K562 (cell line): ENCODE data around the gene PCCA. TPM values are rescaled to one million over a fixed set of nuclear protein-coding genes. Genes with fewer than 3 reads are reported as not detected.

Experiments
- ATAC-seq: fragments of 200-7000 bp; cut with Tn5 transposase; 3 replicates; pipeline ENCODE4 v1.9.1; 2020; ENCODE audit warnings: moderate library complexity
- BruUV-seq: library from RNA; stranded (reverse); fragments of 400-500 nt; replicated peaks from 2 replicates; lab custom pipeline; 2021; lab: Mats Ljungman, UMichigan
- CTCF ChIA-PET: fragments of 300-600 bp; formaldehyde crosslinking; extraction: SDS; loops from one replicate; lab custom pipeline; 2021; ENCODE audit warnings: low intra/inter-chr PET ratio; lab: Yijun Ruan, JAX
- POLR2A ChIA-PET: fragments of 300-600, 350-650 bp; sonication (Branson Sonifier 250); formaldehyde crosslinking; extraction: SDS; loops from one replicate; lab custom pipeline; 2021; ENCODE audit warnings: antibody characterized with exemption, inconsistent platforms; lab: Yijun Ruan, JAX
- DNase-seq, 4 experiments: peaks; one replicate each; pipeline versions ENCODE4 v3.0.0 to v3.0.0-alpha.2; 2011 to 2018; ENCODE audit warnings: low spot score in 3 of 4, mixed read lengths in 3 of 4; ENCODE audit errors: extremely low read depth in 1 of 4
- FAIRE-seq: peaks from 2 replicates; lab custom pipeline; 2011; peaks lifted over from hg19 to GRCh38; lab: Jason Lieb, UNC
- H2AFZ ChIP-seq: 2 replicates; pipeline ENCODE4 v1.6.0; 2011; ENCODE audit warnings: low read depth, low read length, control low read depth, inconsistent platforms
- H3K27ac ChIP-seq: fragments of 200-600 bp; 3 replicates; pipeline ENCODE4 v1.8.0; 2011; ENCODE audit warnings: low read depth, mild to moderate bottlenecking, control low read depth, inconsistent platforms, low read length, moderate library complexity, mixed read lengths; ENCODE audit errors: extremely low read depth
- H3K27me3 ChIP-seq, 2 experiments: fragments of 300-600 bp in 1 of 2; 2 replicates in 1 of 2; 3 replicates in 1 of 2; pipeline versions ENCODE4 v1.6.0 to v1.8.0; 2011; ENCODE audit warnings: inconsistent platforms in 2 of 2, low read length in 2 of 2, mild to moderate bottlenecking in 1 of 2, mixed read lengths in 1 of 2, moderate library complexity in 1 of 2; ENCODE audit not compliant: control insufficient read depth in 2 of 2, insufficient read depth in 2 of 2
- H3K36me3 ChIP-seq: fragments of 300-600 bp; 3 replicates; pipeline ENCODE4 v1.8.0; 2011; ENCODE audit warnings: mild to moderate bottlenecking, low read length, inconsistent platforms; ENCODE audit not compliant: control insufficient read depth, insufficient read depth
- H3K4me1 ChIP-seq, 2 experiments: fragments of 200-600 bp in 1 of 2; replicated peaks in 1 of 2; 2 replicates in 1 of 2; 3 replicates in 1 of 2; pipeline versions ENCODE4 v1.5.1 to v1.8.0; 2011; ENCODE audit warnings: inconsistent platforms in 2 of 2, low read length in 2 of 2, mild to moderate bottlenecking in 1 of 2, mixed read lengths in 1 of 2, moderate library complexity in 1 of 2; ENCODE audit not compliant: control insufficient read depth in 2 of 2, insufficient read depth in 2 of 2
- H3K4me2 ChIP-seq: 2 replicates; pipeline ENCODE4 v1.6.1; 2011; ENCODE audit warnings: low read length, control low read depth, inconsistent platforms, mixed read lengths; ENCODE audit not compliant: insufficient read depth
- H3K4me3 ChIP-seq: fragments of 200-600 bp; sonication (generic), shearing (Covaris generic); 2 replicates; pipeline ENCODE4 v1.5.1; 2016; ENCODE audit warnings: control low read depth, inconsistent platforms
- H3K79me2 ChIP-seq: fragments of 200-600 bp; 3 replicates; pipeline ENCODE4 v1.8.0; 2011; ENCODE audit warnings: low read length, inconsistent platforms; ENCODE audit not compliant: control insufficient read depth, insufficient read depth
- H3K9ac ChIP-seq, 2 experiments: 2 replicates each; pipeline versions ENCODE4 v1.6.0 to v1.6.1; 2011; ENCODE audit warnings: low read depth in 2 of 2, low read length in 2 of 2, control low read depth in 1 of 2, inconsistent platforms in 1 of 2, mild to moderate bottlenecking in 1 of 2, mixed read lengths in 1 of 2; ENCODE audit not compliant: insufficient read depth in 1 of 2
- H3K9me1 ChIP-seq: one replicate; pipeline ENCODE4 v1.6.0; 2011; ENCODE audit warnings: inconsistent platforms, mild to moderate bottlenecking, low read length, moderate library complexity; ENCODE audit not compliant: control insufficient read depth, insufficient read depth
- H3K9me3 ChIP-seq: replicated peaks from 2 replicates; pipeline ENCODE4 v1.5.1; 2011; ENCODE audit warnings: low read depth, low read length, inconsistent platforms; ENCODE audit not compliant: control insufficient read depth, insufficient read depth
- H4K20me1 ChIP-seq: replicated peaks from 2 replicates; pipeline ENCODE4 v1.6.1; 2011; ENCODE audit warnings: low read length, inconsistent platforms, mixed read lengths; ENCODE audit not compliant: control insufficient read depth, insufficient read depth
- CHD4 ChIP-seq: fragments of 200-600 bp; sonication (generic); IDR thresholded peaks from 3 replicates; pipeline ENCODE4 v1.6.1; 2012; ENCODE audit warnings: low read depth, mild to moderate bottlenecking, mixed read lengths, low read length, inconsistent platforms; ENCODE audit not compliant: insufficient read depth, insufficient replicate concordance, poor library complexity, severe bottlenecking
- CUX1 ChIP-seq: fragments of 200-800 bp; sonication (Bioruptor generic); IDR thresholded peaks from 2 replicates; pipeline ENCODE4 v1.6.1; 2016; ENCODE audit warnings: missing genetic modification characterization, missing compliant biosample characterization
- IRF2 ChIP-seq: sonication (generic); formaldehyde crosslinking; IDR thresholded peaks from 2 replicates; pipeline ENCODE4 v1.8.1; 2022; ENCODE audit warnings: mild to moderate bottlenecking, missing genetic modification reagents
- JUND ChIP-seq, 2 experiments: IDR thresholded peaks; 2 replicates in 1 of 2; 3 replicates in 1 of 2; pipeline ENCODE4 v1.6.1; 2011; ENCODE audit warnings: borderline replicate concordance in 2 of 2, low read depth in 2 of 2, low read length in 2 of 2, improper control_type of control experiment in 1 of 2, missing biosample characterization in 1 of 2, missing genetic modification characterization in 1 of 2, missing genetic modification reagents in 1 of 2
- KHSRP ChIP-seq: fragments of 450-650 bp; IDR thresholded peaks from 2 replicates; pipeline ENCODE4 v1.6.1; 2017
- NFE2 ChIP-seq: IDR thresholded peaks from 2 replicates; pipeline ENCODE4 v1.6.1; 2014; ENCODE audit warnings: antibody characterized with exemption, low read depth
- PRMT5 ChIP-seq: sonication (generic); formaldehyde crosslinking; IDR thresholded peaks from 2 replicates; pipeline ENCODE4 v1.5.0; 2020; ENCODE audit warnings: missing genetic modification reagents
- STAT5B ChIP-seq: fragments of 250-450 bp; sonication (Bioruptor Pico); IDR thresholded peaks from 2 replicates; pipeline ENCODE4 v1.8.0; 2021; ENCODE audit warnings: mild to moderate bottlenecking, inconsistent platforms
- TBL1XR1 ChIP-seq, 2 experiments: IDR thresholded peaks; 2 replicates each; pipeline ENCODE4 v1.6.1; 2012; ENCODE audit warnings: improper control_type of control experiment in 2 of 2, low read length in 2 of 2, mild to moderate bottlenecking in 1 of 2
- TCF7L2 ChIP-seq: fragments of 150-350 bp; IDR thresholded peaks from 2 replicates; pipeline ENCODE4 v1.6.1; 2016; ENCODE audit warnings: low read depth, mild to moderate bottlenecking, low read length, moderate library complexity
- ZBTB12 ChIP-seq: fragments of 250-450 bp; sonication (Bioruptor Pico); IDR thresholded peaks from 2 replicates; pipeline ENCODE4 v1.4.0; 2020
- ZNF41 ChIP-seq: fragments of 250-450 bp; sonication (Bioruptor Pico); conservative IDR thresholded peaks from 2 replicates; pipeline ENCODE4 v1.4.0; 2020; ENCODE audit warnings: mild to moderate bottlenecking
- ZNF511 ChIP-seq: sonication (generic); formaldehyde crosslinking; IDR thresholded peaks from 2 replicates; pipeline ENCODE4 v1.8.0; 2022; ENCODE audit warnings: mild to moderate bottlenecking, missing genetic modification reagents
- ZNF707 ChIP-seq: fragments of 250-450 bp; sonication (Bioruptor Pico); conservative IDR thresholded peaks from 2 replicates; pipeline ENCODE4 v1.8.0; 2022; ENCODE audit warnings: inconsistent platforms, mild to moderate bottlenecking, moderate library complexity
- WGBS: fragments of 100-300 bp; shearing (Covaris generic); methylation state at CpG from one replicate; pipeline ENCODE4 v1.1.6; 2016; ENCODE audit warnings: low coverage, mixed read lengths; ENCODE audit not compliant: insufficient coverage; ENCODE audit errors: missing lambda C conversion rate; 5-methylcytosine and 5-hydroxymethylcytosine counted together
- in situ Hi-C: fragments of 300-500 bp; cut with MboI; formaldehyde crosslinking; loops from 4 replicates; pipeline ENCODE4 v1.15.0; 2018; ENCODE audit warnings: inconsistent platforms, mixed read lengths
- intact Hi-C: fragments of 100-400 bp; cut with micrococcal nuclease; formaldehyde crosslinking; loops from 2 replicates; pipeline ENCODE4 v1.14.2; 2022
- polyA plus RNA-seq, 8 experiments: library from polyadenylated mRNA; depleted of rRNA in 4 of 8; stranded (reverse) in 5 of 8; unstranded in 3 of 8; fragments of >200 nt; fragmentation: Nextera tagmentation in 2 of 8; fragmentation: Illumina TruSeq in 1 of 8; extraction: Ambion mirVana in 2 of 8; extraction: Trizol in 1 of 8; gene quantifications; 2 replicates each; pipeline versions ENCODE4 v1.2.1 to v1.2.3, GENCODE V29; 2011 to 2014; ENCODE audit warnings: inconsistent platforms in 1 of 8, missing spikeins in 1 of 8
- total RNA-seq, 7 experiments: library from RNA; depleted of rRNA in 6 of 7; stranded (reverse); fragments of >200 nt in 6 of 7; fragmentation: Illumina TruSeq in 2 of 7; extraction: Trizol in 2 of 7; gene quantifications; 2 replicates each; pipeline versions ENCODE4 v1.2.1 to v1.2.3, GENCODE V29; 2011 to 2021; ENCODE audit warnings: low replicate concordance in 1 of 7

Gene PCCA
- total and polyA plus RNA-seq, 9 of the 15 experiments (the other 6 are each of a cell fraction or from before 2014, with no cell fraction given) = 5.2 to 14.1 (median 9.7) TPM

GRCh38 chr13:100208002-100208401 is 119.1 kb downstream of the PCCA start (continued):
- TF ChIP-seq JUND (IDR thresholded peaks at IDR 0.05; ENCODE audit: borderline replicate concordance, low read depth, low read length) = no peak
- TF ChIP-seq JUND (tag; IDR thresholded peaks at IDR 0.05; ENCODE audit: borderline replicate concordance, low read depth, low read length) = no peak

- Histone ChIP-seq H3K9me3 (no peaks in the 10 kb centered on the region), H3K4me1 (no peaks in the 10 kb centered on the region), H3K27me3 (no peaks in the 10 kb centered on the region), H3K4me2 (no peak overlapping the region), H3K79me2 (no peaks in the 10 kb centered on the region), H3K9ac (no peak overlapping the region), H2AFZ (no peak overlapping the region), H3K9me1 (no peaks in the 10 kb centered on the region), H4K20me1 (no peaks in the 10 kb centered on the region), H3K36me3 (no peaks in the 10 kb centered on the region), H3K27ac (no peak overlapping the region), H3K4me3 (no peak overlapping the region)
- DNase-seq (no peak), FAIRE-seq (no peak), ATAC-seq (no peak)
- CTCF ChIA-PET = no interaction called here
- 61% methylated on average over 2 of the region's 2 CpGs for WGBS
- BruUV-seq = no TSS peak
- intact Hi-C loops = no loop called here
- POLR2A ChIA-PET = interaction anchor here (0.7 kb wide), 2 partner anchors 38 to 46 kb away, joined by 3 read pairs; no protein-coding TSS in a partner anchor
- TF ChIP-seq IRF2 (CRISPR knock-in tag) = no peak
- TF ChIP-seq ZNF511 (CRISPR knock-in tag) = no peak
- no peak for TF ChIP-seq NFE2
- no peak for TF ChIP-seq ZNF41 (CRISPR knock-in tag)
- no peak for TF ChIP-seq ZBTB12
- TF ChIP-seq KHSRP = no peak
- no peak for TF ChIP-seq STAT5B (CRISPR knock-in tag)
- no peak for TF ChIP-seq CUX1 (CRISPR knock-in tag)
- no peak for TF ChIP-seq CHD4
- TF ChIP-seq TBL1XR1 (IDR thresholded peaks at IDR 0.05; ENCODE audit: low read length in 2 of 2) = no peak
- no peak for TF ChIP-seq ZNF707
- no peak for TF ChIP-seq PRMT5 (CRISPR knock-in tag)
- no peak for TF ChIP-seq TCF7L2
- TF ChIP-seq, all 486 proteins: peak for 0
- in situ Hi-C loops = no loop called here
Measured at GRCh38 chr13:100208626-100209025, 119.7 kb downstream of the PCCA start.
